Measurements from ENCODE around the gene ANGPTL2.

The ANGPTL2 gene

GRCh38 chr9:127049581-127049980 lies 72.9 kb downstream of the ANGPTL2 start:
- no peak for DNase-seq (ENCODE audit: low spot score)

GRCh38 chr9:127049044-127049443 lies 73.4 kb downstream of the ANGPTL2 start:
- DNase-seq (ENCODE audit: low spot score): peak; percentile 99

- no peak for DNase-seq (ENCODE audit: low spot score)
Measured at GRCh38 chr9:127047971-127048370, 74.5 kb downstream of the ANGPTL2 start.

DNA sequence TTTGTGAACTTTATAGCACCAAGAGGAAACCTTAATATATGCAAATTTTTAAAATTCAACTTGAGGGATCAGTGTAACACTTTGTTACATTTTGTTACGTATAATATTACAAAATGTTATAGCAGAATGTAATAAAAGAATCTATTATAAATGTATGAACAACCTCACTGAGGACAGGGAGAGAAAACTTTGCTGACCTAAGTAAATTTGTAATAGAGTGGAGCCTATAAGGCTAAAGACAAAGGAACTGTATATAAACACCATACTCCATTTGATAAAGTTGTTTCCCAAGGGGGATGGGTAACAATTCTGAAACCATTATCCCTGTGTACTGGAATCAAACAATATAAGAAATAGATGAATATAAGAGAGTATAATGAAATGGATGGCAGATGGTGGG lies 77.3 kb downstream of the ANGPTL2 start:
- DNase-seq (ENCODE audit: low spot score): no peak

GRCh38 chr9:127039492-127039891 lies 82.9 kb downstream of the ANGPTL2 start:
- DNase-seq (ENCODE audit: low spot score): no peak

- no peak for DNase-seq (ENCODE audit: low spot score)
Measured at GRCh38 chr9:127038531-127038930, 83.9 kb downstream of the ANGPTL2 start.

All from RKO (cell line).